HEK293 (cell line): ENCODE results near the gene HIPK2.

Experiments
- CTCF ChIA-PET: fragments of 350-600 bp; formaldehyde crosslinking; extraction: SDS; loops from one replicate; lab custom pipeline; 2021; ENCODE audit warnings: antibody characterized with exemption; lab: Yijun Ruan, JAX
- POLR2A ChIA-PET: fragments of 300-600 bp; formaldehyde crosslinking; extraction: SDS; loops from one replicate; lab custom pipeline; 2020; ENCODE audit warnings: antibody characterized with exemption, inconsistent platforms; lab: Yijun Ruan, JAX
- H3K27ac ChIP-seq: fragments of 200-500 bp; sonication (Bioruptor generic); 2 replicates; pipeline ENCODE4 v1.5.1; 2014; ENCODE audit warnings: low read depth, low read length, control low read depth, inconsistent platforms; ENCODE audit errors: extremely low read depth
- H3K36me3 ChIP-seq, 2 experiments: fragments of 200-500 bp in 1 of 2; sonication (Bioruptor generic) in 1 of 2; 1 replicate in 1 of 2; 2 replicates in 1 of 2; pipeline ENCODE4 v1.5.1; 2014 to 2017; ENCODE audit warnings: inconsistent platforms in 2 of 2, low read length in 2 of 2; ENCODE audit not compliant: control insufficient read depth in 2 of 2, insufficient read depth in 1 of 2
- H3K4me1 ChIP-seq: fragments of 200-500 bp; sonication (Bioruptor generic); 2 replicates; pipeline ENCODE4 v1.5.1; 2014; ENCODE audit warnings: mild to moderate bottlenecking, low read length, inconsistent platforms; ENCODE audit not compliant: control insufficient read depth, insufficient read depth
- H3K4me3 ChIP-seq: 2 replicates; pipeline ENCODE4 v1.5.1; 2011; ENCODE audit warnings: low read depth, mild to moderate bottlenecking, control low read depth, low read length, moderate library complexity
- H3K9me3 ChIP-seq: fragments of 200-500 bp; sonication (Bioruptor generic); 2 replicates; pipeline ENCODE4 v1.5.1; 2014; ENCODE audit warnings: low read depth, low read length, inconsistent platforms; ENCODE audit not compliant: control insufficient read depth, insufficient read depth
- AEBP2 ChIP-seq: fragments of 450-650 bp; formaldehyde crosslinking; IDR thresholded peaks from 2 replicates; pipeline ENCODE4 v1.5.1; 2016; ENCODE audit warnings: missing biosample characterization, missing genetic modification characterization, borderline replicate concordance
- GLIS2 ChIP-seq: fragments of 450-650 bp; formaldehyde crosslinking; IDR thresholded peaks from 2 replicates; pipeline ENCODE4 v1.5.1; 2016; ENCODE audit warnings: missing biosample characterization, missing genetic modification characterization
- HOXC10 ChIP-seq: sonication (generic); formaldehyde crosslinking; IDR thresholded peaks from 2 replicates; pipeline ENCODE4 v1.8.1; 2023; ENCODE audit warnings: mild to moderate bottlenecking, missing genetic modification reagents
- IKZF3 ChIP-seq: fragments of 450-650 bp; IDR thresholded peaks from 2 replicates; pipeline ENCODE4 v1.5.0; 2018; ENCODE audit warnings: missing biosample characterization, mild to moderate bottlenecking, missing genetic modification characterization, moderate library complexity
- INSM2 ChIP-seq: fragments of 450-650 bp; formaldehyde crosslinking; IDR thresholded peaks from 2 replicates; pipeline ENCODE4 v1.5.1; 2016; ENCODE audit warnings: missing biosample characterization, missing genetic modification characterization
- KLF10 ChIP-seq: fragments of 450-650 bp; IDR thresholded peaks from 2 replicates; pipeline ENCODE4 v1.5.1; 2018; ENCODE audit warnings: missing biosample characterization, mild to moderate bottlenecking, missing genetic modification characterization
- KLF9 ChIP-seq: fragments of 450-650 bp; formaldehyde crosslinking; IDR thresholded peaks from 2 replicates; pipeline ENCODE4 v1.5.1; 2016; ENCODE audit warnings: missing biosample characterization, missing genetic modification characterization, low read depth
- YY1 ChIP-seq: fragments of 450-650 bp; formaldehyde crosslinking; IDR thresholded peaks from 2 replicates; pipeline ENCODE4 v1.5.1; 2018; ENCODE audit warnings: missing biosample characterization, missing genetic modification characterization
- ZBTB44 ChIP-seq: fragments of 450-650 bp; IDR thresholded peaks from 2 replicates; pipeline ENCODE4 v1.5.1; 2018; ENCODE audit warnings: missing biosample characterization, mild to moderate bottlenecking, missing genetic modification characterization
- ZFHX2 ChIP-seq: fragments of 450-650 bp; formaldehyde crosslinking; conservative IDR thresholded peaks from 2 replicates; pipeline ENCODE4 v1.5.1; 2016; ENCODE audit warnings: missing biosample characterization, missing genetic modification characterization
- ZNF112 ChIP-seq: fragments of 450-650 bp; formaldehyde crosslinking; IDR thresholded peaks from 2 replicates; pipeline ENCODE4 v1.5.0; 2017; ENCODE audit warnings: missing biosample characterization, missing genetic modification characterization
- ZNF133 ChIP-seq: fragments of 450-650 bp; formaldehyde crosslinking; IDR thresholded peaks from 2 replicates; pipeline ENCODE4 v1.5.1; 2016; ENCODE audit warnings: missing biosample characterization, missing genetic modification characterization
- ZNF211 ChIP-seq: fragments of 450-650 bp; formaldehyde crosslinking; IDR thresholded peaks from 2 replicates; pipeline ENCODE4 v1.5.1; 2016; ENCODE audit warnings: low read depth, missing biosample characterization, missing genetic modification characterization
- ZNF280D ChIP-seq: fragments of 450-650 bp; formaldehyde crosslinking; IDR thresholded peaks from 2 replicates; pipeline ENCODE4 v1.5.1; 2016; ENCODE audit warnings: missing biosample characterization, missing genetic modification characterization
- ZNF521 ChIP-seq: fragments of 450-650 bp; formaldehyde crosslinking; IDR thresholded peaks from 2 replicates; pipeline ENCODE4 v1.5.1; 2017; ENCODE audit warnings: missing biosample characterization, mild to moderate bottlenecking, missing genetic modification characterization
- ZNF621 ChIP-seq: fragments of 450-650 bp; formaldehyde crosslinking; IDR thresholded peaks from 2 replicates; pipeline ENCODE4 v1.5.1; 2017; ENCODE audit warnings: missing biosample characterization, missing genetic modification characterization
- ZNF626 ChIP-seq: fragments of 450-650 bp; sonication (Bioruptor Pico); formaldehyde crosslinking; IDR thresholded peaks from 2 replicates; pipeline ENCODE4 v1.5.1; 2018; ENCODE audit warnings: missing biosample characterization, missing genetic modification characterization, inconsistent platforms
- ZNF777 ChIP-seq: fragments of 450-650 bp; formaldehyde crosslinking; IDR thresholded peaks from 2 replicates; pipeline ENCODE4 v1.5.1; 2017; ENCODE audit warnings: missing biosample characterization, missing genetic modification characterization, borderline replicate concordance
- ZSCAN16 ChIP-seq: fragments of 450-650 bp; formaldehyde crosslinking; IDR thresholded peaks from 2 replicates; pipeline ENCODE4 v1.5.1; 2016; ENCODE audit warnings: missing biosample characterization, missing genetic modification characterization
- ZXDB ChIP-seq: fragments of 450-650 bp; formaldehyde crosslinking; IDR thresholded peaks from 2 replicates; pipeline ENCODE4 v1.5.1; 2016; ENCODE audit warnings: missing biosample characterization, missing genetic modification characterization

HIPK2 gene

GRCh38 chr7:139763330-139763729, 14.5 kb downstream of the HIPK2 start:
- Histone ChIP-seq H3K36me3 (no peaks in the 10 kb centered on the region), H3K4me1 (no peaks in the 10 kb centered on the region), H3K4me3 (no peak overlapping the region), H3K9me3 (no peaks in the 10 kb centered on the region), H3K27ac (no peak overlapping the region)
- ChIA-PET POLR2A (no interaction called here), CTCF (interaction anchor here (0.7 kb wide), 1 partner anchor 184 kb away, joined by 4 read pairs; no protein-coding TSS in a partner anchor)
- TF ChIP-seq GLIS2 (no peak), KLF9 (0 out of 2 replicates have a peak, but pooled peaks have one; percentile 13)

GRCh38 chr7:139762886-139763285, 14.9 kb downstream of the HIPK2 start:
- POLR2A ChIA-PET: no interaction called here
- Histone ChIP-seq H3K9me3 (no peaks in the 10 kb centered on the region), H3K27ac (no peak overlapping the region), H3K4me3 (no peak overlapping the region), H3K36me3 (no peaks in the 10 kb centered on the region), H3K4me1 (no peaks in the 10 kb centered on the region)
- TF ChIP-seq AEBP2 (tag by site-specific recombination) (no peak), ZBTB44 (no peak), ZNF521 (tag by site-specific recombination) (no peak), ZNF112 (tag by site-specific recombination) (no peak), INSM2 (tag by site-specific recombination) (no peak), ZNF777 (no peak), ZNF621 (no peak), ZNF133 (tag by site-specific recombination) (no peak), IKZF3 (no peak), HOXC10 (CRISPR knock-in tag) (no peak), KLF10 (tag by site-specific recombination) (no peak), ZFHX2 (no peak), ZNF211 (no peak), ZSCAN16 (tag by site-specific recombination) (no peak), ZXDB (tag by site-specific recombination) (no peak), YY1 (tag by site-specific recombination) (no peak), ZNF626 (tag by site-specific recombination) (no peak), ZNF280D (tag by site-specific recombination) (no peak)
- CTCF ChIA-PET: no interaction called here
